GM19240 (cell line): Measurements from ENCODE around the gene GCSH.

Source experiments
- DNase-seq: peaks from one replicate; pipeline ENCODE4 v3.0.0; 2011; ENCODE audit warnings: low spot score; ENCODE audit not compliant: insufficient read length

The GCSH gene

DNA sequence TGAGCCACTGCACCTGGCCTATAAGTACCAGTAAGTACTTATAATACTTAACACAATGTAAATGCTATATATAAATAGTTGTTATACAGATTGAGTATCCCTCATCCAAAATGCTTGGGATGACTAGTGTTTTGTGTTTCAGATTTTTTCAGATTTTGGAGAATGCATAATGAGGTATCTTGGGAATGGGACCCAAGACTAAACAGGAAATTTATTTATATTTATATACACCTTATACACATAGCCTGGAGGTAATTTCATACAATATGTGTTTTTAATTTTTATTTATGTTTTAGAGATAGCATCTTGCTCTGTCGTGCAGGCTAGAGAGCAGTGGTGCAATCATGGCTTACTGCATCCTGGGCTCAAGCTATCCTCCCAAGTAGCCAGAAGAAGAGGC is 9.8 kb upstream of the GCSH start:
- no peak for DNase-seq

DNA sequence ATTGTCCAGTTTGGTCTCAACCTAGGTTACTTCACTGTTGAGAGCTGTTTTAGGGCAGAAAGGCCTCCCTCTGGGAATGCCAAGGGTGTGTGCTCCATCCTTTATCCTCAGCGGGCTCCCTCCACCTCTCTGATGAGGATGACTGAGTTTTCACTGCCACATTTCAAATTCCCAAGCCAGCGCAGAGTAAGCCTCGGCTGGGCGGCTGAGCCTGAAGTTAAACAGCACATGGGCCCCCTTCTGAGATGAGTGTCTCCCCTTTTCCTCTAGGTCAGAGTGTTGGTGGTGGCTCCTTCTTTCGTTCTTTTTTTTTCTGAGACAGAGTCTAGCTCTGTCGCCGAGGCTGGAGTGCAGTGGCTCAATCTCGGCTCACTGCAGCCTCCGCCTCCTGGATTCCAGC is 5.5 kb upstream of the GCSH start:
- no peak for DNase-seq

DNA sequence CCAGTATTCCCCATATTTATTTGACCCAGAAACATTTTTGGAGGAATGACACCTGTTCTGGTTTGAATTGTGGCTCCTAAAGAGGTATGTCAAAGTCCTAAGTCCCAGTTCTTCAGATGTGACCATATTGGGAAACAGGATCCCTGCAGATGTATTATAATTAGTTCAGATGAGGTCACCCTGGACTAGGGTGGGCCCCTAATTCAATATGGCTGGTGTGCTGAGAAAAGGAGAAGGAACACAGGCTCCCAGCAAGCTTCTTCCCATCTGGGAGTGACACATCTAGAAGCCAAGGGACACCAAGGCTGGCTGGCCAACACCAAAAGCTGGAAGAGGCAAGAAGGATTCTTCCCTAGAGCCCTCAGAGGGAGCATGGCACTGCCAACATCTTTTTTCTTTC is 3.8 kb upstream of the GCSH start:
- DNase-seq: no peak

DNA sequence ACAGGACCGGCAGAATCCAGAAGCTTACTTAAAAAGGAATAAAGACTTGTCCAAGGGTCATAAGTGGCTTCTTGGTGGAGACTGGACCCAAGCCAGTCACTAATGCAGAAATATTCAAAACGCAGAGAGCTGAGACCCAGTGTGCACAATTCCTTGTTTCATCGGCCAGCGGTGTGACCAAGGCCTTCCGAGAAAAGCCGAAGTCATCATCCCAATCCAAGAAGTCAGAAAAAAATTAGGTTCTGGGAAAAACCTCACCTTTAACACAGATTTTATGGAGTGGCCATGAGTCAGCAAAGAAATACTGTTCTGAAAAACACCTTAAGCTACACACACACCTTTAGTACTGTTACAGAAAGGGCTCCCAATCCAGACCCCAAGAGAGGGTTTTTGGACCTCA is 1.0 kb upstream of the GCSH start:
- DNase-seq: no peak

DNA sequence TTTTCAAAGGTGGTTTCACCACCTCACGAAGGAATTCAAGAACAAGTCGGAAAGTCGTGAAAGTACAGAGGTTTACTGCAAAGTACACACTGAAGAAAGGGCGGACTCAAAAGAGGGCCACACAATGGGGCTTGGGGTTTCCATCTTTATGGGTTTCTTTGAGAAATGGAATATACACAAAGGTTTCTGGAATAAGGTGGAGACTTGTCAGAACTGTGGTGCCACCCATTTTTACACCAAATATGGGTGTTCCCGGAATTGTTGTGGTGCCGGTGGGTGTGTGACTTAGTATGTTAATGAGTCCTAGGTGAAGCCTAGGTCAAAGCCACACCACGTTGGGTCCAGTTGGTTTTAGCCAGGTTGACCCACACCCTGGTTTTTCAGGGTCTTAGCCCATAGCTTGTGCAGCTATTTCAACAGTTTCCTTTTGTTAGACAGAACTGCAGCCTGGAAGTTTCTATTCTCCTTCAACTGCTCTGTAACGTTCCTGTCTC is 567 bp upstream of the GCSH start:
- DNase-seq: no peak

DNA sequence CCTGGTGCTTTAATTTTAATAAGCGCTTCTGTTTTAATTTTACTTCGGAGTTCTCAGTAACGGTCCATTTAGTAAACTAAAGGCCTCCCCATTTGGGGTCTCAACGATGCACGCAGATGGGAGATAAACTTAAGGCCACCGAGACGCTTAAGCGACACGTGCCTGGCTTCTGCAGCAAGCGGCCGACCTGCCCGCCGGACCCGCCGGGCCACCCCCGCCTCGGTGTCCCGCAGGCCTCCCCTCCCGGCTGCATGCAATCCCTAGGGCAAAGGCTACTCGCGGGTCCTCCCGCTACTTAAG is 592 bp downstream of the GCSH start:
- no peak for DNase-seq

DNA sequence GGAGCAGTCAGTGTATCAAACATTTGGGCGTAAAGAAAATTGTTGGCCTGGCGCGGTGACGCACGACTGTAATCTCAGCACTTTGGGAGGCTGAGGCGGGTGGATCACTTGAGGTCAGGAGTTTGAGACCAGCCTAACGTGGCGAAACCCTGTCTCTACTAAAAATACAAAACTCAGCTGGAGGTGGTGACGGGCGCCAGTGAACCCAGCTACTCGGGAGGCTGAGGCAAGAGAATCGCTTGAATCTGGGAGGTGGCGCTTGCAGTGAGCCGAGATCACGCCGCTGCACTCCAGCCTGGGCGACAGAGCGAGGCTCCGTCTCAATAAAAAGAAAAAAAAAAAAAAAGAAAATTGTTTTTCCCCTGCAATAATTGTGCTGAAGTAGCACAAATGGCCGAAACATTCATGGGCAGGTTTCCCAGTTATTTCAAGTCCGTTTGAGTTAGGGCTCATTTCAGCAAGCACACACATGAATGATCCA is 1.4 kb downstream of the GCSH start:
- no peak for DNase-seq

DNA sequence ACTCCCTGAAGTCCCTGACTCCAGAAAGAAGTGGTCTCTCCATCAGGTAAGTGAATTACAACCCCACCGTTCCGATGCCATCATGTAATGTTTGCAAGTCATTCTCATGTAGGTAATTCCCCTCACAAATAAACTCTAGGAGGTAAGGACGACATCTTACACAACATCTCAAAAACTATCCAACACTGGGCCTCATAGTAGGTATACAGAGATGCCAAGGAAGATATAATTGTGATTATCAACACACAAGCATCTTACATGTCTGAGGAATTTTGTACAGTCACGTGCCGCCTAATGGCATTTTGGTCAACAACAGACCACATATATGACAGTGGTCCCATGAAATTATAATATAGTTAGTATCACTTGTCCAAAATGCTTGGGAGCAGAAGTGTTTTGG is 7.4 kb downstream of the GCSH start:
- no peak for DNase-seq

DNA sequence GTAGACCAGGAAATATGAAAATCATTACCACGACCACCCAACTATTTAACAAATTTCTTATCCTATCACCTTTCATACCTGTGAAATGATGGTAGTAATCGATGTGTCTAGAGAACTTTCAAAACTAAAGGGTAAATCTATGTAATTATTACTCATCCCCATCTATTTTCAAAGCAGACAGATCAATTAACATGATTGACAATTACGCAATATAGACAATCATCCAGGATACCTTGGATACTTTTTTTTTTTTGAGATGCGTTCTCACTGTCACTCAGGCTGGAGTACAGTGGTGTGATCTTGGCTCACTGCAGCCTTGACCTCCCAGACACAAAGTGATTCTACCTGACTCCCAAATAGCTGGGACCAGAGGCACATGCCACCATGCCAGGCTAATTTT is 15.2 kb downstream of the GCSH start:
- no peak for DNase-seq

DNA sequence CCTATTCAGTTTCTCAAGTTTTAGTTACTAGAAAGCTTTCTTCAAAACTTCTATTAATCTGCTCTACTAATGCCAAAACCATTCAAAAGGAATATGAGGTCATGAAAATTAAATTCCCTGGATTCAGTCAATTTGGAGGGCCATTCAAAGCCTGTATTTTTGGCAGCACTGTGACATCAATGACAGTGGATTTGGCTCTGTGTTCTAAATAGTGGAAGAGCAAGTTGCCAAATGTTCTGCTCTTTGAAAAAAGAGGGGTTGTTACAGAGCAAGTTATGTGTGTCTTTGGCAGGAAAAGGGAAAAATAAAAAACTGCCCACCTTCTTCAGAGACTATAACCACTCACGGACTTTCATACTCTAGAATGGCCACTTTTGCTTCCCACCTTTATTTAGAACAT is 16.0 kb downstream of the GCSH start:
- no peak for DNase-seq

DNA sequence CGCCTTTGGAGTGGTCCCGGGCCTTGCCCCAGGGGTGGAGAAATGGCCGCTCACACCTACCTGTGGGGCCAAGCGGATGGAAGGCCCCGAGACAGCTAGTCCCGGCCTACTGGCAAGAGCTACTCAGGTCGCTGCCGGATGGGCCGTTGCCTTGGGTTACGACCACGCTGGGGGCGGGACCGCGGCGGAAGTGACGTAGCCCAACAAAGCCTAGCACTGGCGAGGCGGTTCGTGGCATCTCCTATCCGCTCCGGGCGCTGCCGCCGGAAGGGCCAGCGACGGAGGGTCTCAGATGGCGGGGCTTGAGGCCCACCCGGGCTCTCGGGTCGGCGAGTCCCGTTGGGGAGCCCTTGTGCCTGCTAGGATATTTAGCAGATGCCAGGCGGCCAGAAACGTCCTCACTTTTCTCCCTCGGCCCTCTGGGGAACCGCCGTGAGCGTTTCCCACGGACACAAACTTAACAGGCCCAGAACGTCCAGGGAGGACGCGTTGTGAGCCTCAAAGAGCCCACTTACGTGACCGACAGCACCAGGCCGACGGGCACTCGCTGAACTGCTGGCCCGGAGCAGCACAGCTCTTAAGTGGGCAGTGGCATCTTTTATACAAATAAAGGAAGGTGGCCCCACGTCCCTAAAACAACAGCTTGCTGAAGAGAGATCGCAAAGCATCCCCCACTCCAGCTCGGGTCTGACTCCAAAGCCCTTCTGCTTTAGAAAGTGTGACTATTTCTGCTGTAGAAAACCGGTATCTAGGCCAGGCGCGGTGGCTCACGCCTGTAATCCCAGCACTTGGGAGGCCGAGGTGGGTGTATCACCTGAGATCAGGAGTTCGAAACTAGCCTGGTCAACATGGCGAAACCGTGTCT is 18.9 kb downstream of the GCSH start, which contains the start of gene C16orf46:
Gene C16orf46 (minus strand): TSS at position 163 of the 865 bp plus-strand sequence. CDS start 13,283 bp downstream, outside the sequence.
- peak; percentile 90 for DNase-seq

DNA sequence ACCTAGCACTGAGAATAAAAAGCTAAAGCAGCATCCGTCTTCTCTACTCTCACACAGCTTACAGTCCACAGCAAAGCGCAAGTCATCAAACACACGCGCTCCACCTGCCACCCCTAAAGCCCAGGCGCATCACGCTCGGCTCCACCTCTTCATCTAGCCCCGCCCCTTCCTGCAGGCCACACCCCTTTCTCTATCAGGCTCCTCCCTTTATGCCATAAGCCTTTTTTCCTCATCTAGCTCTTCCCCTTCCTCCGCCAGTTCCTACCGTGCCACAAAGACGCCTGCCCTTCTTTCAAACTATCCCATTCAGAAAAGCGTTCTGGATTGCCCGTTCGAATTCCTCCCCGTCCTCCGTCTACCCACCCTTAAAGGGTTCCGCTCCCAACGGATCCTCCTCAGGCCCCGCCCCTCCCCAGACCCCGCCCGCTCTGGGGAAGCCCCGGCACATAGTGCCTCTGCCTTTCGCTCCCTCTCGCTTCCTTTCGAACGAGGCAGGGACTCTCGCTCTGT is 19.6 kb downstream of the GCSH start:
- DNase-seq: peak; percentile 59

DNA sequence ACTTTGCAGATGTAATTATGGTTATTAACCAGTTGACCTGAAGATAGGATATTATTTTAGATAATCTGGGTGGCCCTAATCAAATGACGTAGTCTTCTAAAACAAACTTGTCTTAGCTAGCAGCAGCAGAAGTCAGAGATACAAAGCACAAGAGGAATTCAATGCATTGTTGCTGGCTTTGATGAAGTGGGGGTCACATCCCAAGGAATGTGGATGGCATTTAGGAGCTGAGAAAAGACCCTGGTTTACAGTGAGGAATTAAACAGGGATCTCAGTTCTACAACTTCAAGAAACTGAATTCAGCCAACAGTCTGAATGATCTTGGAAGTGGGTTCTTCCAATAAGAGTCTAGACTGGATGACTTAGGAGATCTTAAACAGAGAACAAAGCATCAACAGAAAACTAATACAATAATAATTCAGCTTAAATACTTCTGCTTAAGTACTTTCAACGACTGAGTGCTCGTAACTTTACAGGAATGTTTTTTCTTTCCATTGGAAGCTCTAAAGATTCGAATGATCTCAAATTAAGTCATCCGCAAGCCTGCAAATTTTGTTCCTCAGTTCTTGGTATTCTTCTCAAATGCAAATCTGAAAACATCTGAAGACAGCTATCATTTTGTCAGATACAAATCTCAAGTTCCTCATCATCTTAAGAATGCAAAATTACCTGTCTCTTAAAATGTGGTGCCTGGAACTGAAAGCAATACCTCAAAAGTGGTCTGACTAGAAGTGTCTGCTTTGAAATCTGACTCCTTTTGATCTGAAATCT is 22.4 kb downstream of the GCSH start:
- no peak for DNase-seq

DNA sequence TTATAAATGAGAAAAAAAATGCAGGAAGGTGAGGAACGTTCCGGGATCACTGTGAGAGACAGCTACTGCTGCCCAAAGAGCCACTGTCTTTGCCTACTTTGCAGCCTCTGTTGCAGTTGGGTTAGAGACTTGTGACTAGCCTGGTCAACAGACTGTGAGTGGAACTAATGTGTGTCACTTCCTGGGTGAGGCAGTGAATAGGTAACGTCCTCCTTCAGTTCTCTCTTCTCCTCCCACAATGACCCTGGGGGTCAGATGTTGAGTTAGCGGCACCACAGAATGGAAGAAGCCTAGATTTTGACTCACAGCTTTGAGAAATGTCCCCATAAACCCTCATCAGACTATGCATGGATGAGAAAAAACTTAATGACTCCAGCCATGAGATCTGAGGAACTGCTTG is 24.4 kb downstream of the GCSH start:
- no peak for DNase-seq

DNA sequence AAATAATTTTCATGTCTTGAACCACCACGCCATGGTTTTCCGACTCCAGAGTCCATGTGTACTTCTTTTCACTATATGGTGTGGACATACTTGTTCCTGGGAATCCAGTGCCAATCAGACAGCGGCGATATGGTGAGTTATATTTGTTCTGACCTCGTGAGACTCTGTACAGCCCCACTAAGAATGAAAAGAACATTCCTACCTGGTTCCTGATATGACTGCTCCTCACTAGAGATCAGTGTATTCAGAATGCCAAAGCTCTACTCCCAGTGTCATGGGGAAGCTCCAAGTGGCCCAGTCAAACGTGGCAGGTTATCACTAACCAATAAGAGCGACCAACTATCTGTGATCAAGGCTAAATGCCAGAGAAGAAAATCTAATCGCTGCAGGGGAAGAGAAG is 25.2 kb downstream of the GCSH start:
- no peak for DNase-seq

DNA sequence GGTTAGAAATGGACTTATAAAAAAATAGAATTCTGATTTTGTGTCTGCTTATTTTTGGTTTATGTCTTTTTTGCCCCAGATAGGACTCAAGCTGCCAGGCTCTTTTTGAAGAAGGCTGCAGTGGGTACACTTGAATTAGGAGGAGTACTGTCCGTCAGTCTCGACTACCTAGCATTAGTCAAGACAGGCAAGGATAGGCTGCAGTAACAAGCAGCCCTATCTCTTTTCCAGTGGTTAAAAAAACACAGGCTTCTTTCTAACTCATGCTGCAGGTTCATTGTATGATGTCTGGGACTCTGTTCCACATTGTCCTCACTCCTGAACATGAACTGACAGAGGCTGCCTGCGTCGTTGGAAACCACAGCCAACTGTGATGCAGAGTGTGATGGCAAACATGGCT is 27.1 kb downstream of the GCSH start:
- no peak for DNase-seq

DNA sequence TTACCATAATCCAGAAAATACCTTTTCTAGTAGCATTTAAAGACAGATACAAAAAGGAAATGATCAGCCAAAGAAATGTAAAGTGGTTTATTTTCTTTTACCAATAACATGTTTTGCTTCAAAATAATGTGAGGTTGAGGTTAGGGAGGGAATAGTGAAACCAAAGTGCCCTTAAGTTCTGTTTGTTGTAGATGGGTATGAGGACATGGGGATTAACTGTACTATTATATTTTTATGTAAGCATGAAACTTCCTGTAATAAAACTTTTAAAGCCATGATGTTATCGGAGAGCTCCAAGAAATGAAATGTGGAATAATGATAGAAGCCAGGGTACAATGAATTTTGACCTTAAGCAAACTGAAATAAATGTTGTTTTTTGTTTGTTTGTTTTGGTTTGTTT is 29.0 kb downstream of the GCSH start:
- DNase-seq: no peak

DNA sequence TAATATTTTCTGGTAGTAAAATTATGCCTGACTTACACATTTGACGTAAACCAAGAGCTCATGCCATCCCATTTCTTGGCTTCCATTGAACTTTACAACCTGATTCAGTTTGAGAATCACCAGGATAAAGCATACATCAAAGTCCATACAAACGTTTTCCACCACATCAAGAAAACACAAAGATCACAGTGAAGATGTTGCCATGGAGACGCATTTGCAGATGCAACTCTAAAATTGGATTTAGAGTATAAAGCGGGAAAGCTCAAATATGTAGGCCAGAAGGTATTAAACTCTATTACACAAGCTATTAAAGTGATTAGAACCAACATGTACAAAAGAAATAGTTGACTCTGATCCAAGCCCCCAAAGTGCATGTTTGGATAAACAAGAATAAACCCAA is 29.5 kb downstream of the GCSH start:
- no peak for DNase-seq

DNA sequence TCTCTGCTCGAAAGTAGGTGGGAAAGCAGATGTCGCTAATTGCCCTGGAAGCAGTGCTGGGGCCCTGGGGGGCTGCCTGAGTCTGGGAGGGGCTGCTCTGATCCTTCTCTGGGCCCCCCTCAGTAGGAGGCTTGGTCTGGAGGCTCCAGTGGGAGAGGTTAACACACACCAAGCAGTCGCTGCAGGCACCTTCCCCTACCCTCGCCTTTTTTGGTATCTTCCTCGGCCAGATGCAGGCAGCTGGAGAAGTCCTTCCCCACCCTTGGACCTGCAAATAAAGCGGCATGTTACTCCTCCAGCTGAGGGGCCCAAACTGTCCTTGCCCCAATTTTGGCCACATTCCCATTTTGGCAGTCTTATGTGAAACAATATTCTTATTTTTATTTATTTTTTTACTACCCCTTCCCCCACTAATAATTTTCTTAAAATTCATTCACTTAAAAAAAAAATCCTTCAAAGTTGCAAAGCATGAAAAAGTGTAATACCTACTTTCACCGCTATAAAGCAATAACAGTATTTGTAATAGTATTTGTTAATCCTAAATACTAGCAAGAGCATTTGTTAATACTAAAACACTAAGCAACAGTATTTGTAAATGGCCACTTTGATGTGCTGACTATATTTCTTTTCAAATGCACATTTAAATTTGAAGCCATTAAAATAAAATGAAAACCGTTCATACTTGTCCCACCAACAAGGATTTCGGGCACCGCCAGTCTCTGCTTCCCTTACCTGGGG is 34.2 kb downstream of the GCSH start:
- DNase-seq: no peak

DNA sequence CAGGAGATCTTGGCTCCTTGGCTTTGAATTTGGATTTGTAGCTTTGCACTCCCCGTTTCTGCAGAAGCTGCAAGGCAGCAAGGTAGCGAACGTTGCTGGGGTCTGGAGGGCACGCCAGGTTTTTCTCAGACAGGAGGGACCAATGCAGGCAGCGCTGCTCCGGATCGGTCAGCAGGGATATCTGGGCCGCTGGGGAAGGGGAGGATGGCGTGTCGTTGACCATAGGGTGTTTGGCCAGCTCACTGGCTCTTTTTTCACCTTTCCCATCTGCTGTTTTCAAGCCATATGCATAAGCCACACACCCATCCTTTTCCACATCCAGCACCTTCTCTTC is 34.9 kb downstream of the GCSH start:
- no peak for DNase-seq

DNA sequence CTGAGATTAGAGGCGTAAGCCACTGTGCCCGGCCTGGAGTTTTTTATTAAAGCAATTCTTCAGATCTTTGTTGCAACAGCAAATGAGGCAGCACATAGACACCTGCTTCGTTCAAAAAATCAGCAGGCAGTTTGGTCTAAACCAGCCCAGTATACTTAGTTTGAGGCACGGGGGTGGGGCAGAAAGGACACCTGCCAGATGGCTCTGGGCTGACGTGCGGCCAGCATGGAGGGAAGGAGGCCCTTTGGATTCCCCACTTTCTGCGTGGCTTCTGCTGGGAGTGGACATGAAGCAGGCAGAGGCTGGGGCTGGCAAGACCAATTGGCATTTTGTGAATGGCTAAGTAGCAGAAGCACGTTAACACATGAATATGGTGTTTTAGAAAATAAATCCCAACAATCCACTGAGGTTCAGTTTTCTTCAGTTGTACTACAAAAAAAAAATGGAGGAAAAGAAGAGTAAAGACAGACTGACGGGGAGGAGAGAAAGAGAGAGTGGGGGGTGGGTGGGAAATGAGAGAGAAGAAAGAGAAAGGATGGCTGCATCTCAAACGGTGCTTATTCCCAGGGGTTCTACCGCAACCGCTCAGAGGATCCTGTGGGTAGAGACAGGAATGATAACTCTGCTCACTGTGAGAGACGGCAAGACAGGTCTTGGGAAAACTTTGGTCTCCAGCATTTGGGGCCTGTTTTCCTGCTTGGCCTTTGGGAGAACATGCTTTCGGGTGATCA is 35.5 kb downstream of the GCSH start:
- DNase-seq: no peak
